ENCODE data around the gene HRAS.
A peak's percentile ranks its signal among the peaks of the same experiment; 100 is the strongest.

The HRAS gene

DNA sequence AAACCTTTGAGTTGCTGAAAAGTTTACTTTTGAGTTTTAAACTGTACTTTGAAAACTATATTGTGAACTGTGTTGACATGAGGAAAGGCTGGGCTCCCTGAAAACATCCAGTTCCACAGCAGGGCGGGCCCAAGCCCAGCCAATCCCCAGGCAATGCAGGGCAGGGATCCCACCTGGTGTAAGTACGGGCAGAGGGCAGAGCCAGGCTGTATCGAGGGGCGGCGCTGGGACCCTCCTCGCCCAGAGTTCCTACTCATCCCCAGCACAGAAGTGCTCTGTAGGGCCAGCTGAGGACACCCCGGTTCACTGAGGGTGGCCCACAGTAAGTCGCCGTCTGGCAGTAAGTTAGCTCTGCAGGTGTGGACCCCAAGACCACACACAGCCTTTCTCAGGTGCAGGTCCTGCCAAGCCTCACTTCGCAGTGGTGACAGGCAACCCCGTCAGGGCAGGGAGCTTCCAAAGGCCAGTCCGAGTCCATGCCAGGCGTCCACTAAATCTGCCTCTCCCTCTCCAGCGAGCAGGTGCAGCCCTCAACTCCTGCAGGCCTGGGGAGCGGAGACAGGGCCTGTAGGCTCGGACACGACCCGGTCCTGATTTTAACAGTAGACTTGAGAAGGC is 31.7 kb upstream of the HRAS start:
- no peak for DNase-seq

DNA sequence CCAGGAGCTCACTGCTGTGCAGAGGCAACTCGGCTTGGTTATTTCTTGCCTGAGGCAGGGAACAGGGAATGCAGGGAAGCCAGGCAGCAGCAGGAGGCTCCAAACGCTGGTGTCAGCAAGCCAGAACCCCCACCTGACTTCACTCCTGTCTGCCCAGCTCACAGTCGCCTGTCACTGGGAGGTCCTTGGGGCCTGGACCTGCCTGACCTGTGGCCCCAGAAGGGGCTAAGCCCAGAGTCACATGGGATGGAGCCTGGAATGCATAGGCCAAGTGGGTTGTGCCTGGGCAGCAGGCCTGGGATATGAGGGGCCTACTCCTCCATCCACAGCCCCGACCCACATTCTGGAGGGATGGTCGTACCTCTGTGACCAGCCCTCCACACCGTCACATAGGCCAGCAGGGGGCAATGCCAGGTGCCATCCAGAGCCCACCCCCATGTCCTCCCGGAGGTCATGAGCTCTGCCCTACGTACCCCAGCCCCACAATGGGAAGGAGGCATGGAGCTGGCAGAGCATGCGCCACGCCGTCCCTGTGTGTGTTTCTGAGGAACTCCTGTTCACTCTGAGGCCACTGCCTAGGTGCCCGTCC is 30.6 kb upstream of the HRAS start:
- no peak for DNase-seq

DNA sequence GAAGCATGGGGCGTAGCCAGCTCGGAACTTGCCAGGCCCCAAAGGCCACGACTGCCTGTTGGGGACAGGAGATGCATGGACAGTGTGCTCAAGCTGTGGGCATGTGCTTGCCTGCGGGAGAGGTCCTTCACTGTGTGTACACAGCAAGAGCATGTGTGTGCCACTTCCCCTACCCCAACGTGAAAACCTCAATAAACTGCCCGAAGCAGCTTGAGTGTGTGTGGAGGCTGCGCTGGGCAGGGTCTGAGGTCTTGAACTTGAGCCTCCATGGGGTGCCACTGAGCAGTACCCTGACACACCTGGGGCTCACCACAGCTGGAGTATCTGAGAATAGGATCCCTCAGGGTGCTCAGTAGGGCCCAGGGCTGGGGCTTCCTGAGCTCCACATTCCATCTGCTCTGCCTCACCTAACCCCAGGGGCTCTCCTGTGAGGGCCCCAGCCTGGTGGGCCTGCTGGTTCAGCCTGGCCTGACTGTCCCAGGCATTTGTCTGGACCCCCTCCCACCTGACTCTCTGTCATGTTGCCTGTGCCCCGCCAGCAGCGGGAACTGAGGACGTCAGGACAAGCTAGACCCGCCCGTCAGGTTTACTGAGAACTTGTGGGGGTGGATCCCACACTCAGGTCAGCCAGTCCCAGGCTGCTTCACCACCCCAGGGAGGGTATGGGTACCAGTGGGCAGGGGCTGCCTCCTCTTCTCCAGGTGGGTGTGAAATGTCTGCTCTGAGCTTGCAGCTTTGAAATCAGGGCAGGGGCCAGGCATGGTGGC is 28.6 kb upstream of the HRAS start:
- DNase-seq = no peak

DNA sequence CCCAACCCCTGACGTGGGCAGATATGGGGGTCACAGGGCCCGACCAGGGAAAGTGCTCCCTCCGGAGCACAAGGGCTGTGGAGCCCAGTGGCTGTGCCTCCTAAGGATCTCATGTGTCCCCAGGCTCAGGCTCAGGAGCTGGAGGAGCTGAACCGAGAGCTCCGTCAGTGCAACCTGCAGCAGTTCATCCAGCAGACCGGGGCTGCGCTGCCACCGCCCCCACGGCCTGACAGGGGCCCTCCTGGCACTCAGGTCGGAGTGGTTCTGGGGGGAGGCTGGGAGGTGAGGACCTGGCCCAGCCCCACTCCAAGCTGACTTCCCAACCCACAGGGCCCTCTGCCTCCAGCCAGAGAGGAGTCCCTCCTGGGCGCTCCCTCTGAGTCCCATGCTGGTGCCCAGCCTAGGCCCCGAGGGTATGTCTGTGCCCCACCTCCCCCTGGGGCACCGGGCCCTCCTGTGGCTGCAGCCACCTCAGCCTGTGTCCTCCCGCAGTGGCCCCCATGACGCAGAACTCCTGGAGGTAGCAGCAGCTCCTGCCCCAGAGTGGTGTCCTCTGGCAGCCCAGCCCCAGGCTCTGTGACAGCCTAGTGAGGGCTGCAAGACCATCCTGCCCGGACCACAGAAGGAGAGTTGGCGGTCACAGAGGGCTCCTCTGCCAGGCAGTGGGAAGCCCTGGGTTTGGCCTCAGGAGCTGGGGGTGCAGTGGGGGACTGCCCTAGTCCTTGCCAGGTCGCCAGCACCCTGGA is 27.9 kb upstream of the HRAS start:
- DNase-seq = no peak

DNA sequence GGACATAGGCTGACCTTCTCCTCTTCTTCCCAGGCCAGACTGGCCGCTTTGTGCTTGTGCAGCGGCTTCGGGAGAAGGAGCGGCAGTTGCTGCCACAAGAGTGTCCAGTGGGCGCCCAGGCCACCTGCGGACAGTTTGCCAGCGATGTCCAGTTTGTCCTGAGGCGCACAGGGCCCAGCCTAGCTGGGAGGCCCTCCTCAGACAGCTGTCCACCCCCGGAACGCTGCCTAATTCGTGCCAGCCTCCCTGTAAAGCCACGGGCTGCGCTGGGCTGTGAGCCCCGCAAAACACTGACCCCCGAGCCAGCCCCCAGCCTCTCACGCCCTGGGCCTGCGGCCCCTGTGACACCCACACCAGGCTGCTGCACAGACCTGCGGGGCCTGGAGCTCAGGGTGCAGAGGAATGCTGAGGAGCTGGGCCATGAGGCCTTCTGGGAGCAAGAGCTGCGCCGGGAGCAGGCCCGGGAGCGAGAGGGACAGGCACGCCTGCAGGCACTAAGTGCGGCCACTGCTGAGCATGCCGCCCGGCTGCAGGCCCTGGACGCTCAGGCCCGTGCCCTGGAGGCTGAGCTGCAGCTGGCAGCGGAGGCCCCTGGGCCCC is 26.8 kb upstream of the HRAS start:
- DNase-seq = no peak

DNA sequence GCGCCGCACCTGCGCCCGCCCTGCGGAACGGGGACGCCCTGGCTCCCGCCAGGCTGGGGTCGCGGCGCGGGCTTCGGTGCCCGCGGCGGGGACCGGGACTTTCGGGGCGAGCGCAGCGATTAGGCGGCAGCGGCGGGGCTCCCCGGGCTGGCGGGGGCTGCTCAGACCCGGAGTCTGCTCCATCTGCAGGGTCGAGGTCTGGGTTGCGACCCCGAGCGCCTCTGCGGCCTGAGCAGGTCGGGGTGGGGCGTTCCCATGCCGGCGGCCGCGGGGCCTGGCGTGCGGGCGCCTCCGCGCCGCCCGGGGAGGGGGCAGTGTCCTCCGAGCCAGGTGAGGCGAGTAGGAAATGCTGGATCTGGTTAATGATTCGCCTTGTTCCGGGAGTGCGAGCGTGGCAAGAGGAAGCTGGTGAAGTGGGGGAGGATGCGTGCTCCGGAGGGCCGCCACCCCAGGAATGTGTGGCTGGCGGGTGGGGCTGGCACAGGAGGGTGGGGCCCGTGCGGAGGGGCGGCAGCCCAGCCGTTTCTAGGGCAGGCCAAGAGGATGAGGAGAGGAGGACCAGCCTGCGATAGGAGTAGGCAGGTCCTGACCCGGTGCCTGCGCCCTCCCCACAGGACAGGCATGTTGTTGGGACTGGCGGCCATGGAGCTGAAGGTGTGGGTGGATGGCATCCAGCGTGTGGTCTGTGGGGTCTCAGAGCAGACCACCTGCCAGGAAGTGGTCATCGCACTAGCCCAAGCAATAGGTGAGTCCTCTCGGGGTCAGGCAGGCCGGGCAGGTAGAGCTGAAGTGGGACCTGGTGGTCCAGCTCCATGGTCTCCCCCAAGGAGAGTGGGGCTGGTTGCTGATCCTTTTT is 26.0 kb upstream of the HRAS start:
- no peak for DNase-seq

DNA sequence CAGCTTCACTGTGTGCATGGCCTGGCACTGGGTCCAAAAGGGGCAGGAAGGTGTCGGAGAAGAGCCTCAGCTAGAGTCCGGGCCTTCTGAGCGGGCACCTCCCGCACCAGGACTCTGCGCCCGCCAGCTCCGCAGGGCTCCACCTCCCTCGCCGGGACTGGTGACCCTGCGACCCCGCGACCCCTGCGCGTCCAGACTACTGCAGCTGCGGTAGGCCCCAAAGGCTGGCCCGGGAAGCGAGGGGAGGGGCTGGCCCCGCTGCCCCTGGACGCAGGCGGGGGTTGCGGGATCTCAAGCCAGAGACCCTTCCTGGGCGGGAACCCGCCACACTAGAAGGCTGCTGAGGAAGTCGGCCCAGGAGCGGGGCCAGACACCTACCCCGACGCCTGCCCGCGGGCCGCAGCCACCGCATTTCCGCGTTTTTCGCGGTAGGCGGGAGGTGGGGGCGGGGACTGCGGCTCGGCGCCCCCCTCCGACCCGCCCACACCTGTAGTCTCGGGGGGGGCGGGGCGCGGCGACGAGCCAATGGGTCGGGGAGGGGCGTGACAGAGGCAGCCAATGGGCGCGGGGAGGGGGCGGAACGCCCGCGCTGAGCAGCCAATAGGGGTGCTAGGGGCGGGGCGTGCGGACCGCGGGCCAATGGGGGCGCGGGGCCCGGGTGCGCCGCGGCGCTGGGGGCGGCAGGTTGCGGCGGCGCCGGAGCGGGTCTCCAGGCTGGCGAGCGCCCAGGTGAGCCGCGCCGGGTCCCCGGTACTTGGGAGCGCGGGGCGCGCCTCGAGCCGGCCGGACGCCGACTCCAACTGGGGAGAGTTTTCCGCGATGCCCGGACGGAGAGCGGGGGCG is 25.1 kb upstream of the HRAS start, which contains the start of the genes LMNTD2 and RASSF7:
TSS of gene LMNTD2 (minus strand) at position 434 of the 843 bp plus-strand sequence. CDS start at position 412, 22 bp downstream.
TSS of gene RASSF7 (plus strand) at position 666 of the 843 bp plus-strand sequence. CDS start 799 bp downstream, outside the sequence.
- DNase-seq = peak; percentile 97

DNA sequence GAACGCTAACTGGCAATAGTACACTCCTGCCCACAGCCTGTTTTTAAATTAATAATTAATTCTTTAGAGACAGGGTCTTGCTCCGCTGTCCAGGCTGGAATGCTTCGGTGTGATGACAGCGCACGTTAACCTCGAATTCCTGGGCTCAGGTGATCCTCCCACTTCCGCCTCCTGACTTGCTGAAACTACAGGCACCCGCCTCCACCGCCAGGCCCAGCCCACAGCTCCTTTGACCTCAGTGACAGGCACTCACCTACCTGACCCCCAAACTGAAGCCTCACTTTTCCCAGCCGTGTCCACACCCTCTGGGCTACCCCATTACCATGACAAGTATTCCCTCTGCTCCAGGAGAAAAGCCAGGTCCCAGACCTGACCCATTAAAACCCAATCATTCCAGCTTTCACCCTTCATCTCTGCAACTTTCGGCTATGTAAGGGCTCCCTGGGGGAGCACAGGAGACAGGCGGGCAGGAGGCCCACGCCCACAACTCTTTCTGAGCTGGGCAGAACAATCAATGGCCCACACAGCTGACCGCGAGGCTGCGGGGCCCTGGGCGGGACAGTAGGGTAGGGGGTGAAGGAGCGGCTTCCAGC is 24.4 kb upstream of the HRAS start:
- DNase-seq = no peak

DNA sequence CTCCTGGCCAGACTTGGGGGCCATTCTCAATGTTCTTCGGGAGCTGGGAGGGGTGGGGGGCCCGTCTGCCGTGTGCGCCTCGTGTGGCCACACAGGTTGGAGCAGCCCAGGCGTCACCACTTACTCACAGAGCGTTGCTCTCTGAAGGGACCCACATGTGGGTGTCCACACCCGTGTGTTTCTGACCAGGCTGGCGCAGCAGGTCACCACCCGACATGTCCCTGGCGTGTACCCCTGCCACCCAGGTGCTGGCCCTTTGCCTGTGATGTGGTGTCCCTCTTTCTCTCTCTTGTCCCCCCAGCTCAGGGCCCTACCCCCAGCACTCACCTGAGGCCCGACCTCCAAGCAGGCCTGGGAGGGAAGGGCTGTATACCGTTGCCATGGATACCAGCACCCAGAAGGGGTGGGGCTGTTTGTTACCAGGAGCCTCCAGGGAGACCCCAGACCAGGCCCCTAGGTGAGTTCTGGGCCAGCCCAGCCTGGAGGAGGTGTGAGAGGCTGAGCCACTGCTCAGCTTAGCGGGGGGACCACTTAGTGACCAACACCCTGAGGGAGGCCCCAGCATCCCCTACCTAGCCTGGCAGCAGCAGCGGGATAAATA is 23.7 kb upstream of the HRAS start:
- no peak for DNase-seq

DNA sequence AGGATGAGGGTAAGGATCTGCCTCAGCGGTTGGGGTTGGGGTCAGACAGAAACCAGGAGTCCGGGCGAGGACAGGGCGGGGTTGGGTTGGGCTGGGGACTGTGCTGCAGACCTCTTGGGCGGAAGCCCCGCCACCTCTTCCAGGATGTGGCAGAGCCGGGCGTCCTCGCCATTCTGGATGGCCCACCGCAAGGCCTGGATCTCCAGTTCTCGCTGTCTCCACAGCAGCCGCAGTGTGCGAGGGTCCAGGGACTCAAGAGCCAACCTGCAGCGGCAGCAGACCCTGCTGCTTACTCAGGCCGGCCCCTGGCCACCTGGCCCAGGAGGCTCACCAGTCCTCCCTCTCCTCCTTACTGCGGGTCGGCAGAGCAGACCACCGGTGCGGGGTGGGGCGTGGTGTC is 23.1 kb upstream of the HRAS start:
- no peak for DNase-seq

DNA sequence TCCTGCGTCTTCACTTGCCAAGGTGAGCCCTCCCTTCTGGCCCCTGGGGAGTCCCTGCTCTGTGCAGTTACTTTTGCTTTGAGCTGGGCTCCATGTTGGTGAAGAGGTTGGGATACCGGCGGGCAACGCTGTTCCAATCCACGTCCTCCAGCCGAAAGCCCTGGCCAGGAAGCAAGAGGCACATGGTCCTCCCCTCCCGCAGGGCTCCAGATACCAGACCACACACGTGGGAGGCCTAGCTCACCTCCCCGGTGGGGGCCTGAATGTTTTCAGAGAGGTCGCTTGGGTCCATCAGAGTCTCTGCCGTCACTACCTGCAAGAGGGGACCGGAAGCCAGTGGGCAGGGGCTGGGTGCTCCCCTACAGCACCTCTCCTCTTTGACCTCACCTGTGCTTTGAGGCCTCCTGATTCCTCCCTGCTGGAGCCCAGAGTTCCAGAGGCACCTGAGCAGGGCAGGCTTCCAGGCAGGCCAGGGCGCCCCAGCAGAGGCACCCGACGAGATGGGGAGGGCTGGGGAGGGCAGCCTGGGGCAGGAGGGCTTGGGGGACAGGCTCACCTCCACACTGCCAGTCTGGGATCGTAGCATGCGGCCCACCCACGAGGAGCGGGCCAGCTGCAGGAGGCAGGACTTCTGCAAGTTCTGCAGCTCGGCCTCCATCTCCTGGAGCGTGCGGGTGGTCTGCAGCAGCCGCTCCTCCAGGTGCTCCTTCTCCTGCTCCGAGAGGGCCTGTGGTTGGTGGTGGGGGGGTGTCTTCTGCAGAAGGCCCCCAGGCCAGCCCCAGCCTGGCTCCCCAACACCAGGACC is 22.2 kb upstream of the HRAS start:
- DNase-seq = no peak

DNA sequence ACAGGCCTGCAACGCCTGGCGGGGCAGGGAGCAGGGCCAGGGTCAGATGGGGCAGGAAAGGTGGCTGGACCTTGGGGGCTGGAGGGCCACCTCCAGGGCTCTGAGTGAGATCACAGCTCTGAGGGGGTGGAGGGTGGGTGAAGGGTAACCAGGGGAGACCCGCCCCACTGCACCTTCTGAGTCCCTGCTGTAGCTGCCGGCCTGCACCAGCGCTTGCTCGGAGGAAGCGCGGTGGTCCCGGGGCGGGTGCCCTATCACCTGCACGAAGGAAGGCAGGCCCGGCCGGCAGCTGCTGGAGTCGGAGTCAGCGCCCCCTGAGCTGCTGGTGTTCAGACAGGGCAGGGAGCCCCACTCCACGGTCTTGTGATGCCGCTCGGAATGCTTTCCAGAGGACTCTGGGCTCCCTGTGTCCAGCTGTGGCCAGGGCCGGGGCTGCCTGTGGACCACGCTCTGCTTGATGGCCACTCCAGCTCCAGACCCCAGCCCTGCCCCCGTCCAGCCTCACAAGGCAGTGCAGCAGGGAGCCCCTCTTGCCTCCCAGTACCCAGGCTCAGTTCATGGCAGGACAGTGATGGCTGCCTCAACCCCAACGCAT is 21.4 kb upstream of the HRAS start:
- no peak for DNase-seq

DNA sequence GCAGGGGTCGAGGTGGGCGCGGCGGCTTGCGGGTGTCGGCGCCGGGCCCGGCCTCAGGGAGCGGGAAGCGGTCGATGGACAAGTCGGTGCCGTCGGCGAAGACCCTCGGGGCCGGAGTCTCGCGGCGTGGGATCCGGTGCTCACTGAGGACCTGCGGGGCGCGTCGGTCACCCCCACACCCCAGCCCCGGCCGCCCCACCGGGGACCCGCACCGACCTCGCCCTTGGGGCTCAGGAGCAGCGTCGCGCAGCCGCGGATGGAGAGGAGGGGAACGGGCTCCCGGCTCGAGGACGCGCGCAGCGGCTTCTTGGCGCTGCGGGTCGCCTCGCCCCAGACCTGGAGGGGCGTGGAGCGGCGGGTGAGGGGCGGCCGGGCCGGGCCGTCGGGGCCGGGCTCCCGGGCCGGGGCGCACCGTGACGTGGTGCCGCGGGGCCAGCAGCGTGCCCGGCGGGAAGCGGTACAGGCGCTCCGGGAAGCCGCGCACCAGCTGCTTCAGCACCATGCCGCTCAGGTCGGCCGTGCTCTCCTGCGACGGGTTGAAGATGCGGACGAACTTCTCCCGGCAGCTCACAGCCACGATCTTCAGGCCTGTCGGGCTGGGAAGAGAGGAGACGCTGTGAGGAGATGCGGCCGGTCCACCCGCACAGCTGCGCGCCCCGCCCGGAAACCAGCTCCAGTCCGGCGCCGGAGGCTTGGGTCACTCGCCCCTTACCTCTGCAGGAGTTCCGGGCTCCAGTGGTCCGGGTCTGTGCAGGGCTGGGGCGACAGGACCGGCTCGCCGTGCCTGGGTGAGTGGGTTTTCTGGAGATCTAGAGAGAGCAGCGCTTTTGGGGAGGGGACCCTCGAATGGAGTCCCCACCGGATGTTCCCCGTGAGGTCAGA is 20.6 kb upstream of the HRAS start:
- DNase-seq = no peak

DNA sequence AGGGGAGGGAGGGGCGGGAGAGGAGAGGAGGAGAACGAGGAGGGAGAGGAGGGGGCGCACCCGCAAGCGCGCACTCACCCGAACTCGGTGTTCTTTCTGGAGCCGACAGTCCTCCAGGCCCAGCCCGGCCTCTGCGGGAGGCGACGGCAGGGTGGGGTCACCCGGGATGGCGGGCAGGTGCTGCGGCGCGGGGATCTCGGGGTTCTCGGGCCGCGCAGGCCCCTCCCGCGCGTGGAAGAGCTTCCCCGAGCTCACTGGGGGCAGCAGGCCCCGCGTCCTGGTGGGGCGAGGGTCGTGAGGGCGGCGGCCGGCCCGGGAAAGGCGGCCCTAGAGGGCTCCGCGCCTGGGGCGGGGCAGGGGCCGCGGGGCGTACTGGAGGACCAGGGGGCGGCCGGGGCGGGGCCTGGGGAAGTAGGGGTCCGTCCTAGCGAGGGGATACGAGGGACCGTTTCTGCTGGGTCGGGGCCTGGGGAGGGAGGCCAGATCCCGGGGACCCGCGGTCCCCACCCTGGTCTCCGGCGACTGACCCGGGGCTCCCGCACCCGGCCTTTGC is 19.9 kb upstream of the HRAS start:
- DNase-seq = no peak

DNA sequence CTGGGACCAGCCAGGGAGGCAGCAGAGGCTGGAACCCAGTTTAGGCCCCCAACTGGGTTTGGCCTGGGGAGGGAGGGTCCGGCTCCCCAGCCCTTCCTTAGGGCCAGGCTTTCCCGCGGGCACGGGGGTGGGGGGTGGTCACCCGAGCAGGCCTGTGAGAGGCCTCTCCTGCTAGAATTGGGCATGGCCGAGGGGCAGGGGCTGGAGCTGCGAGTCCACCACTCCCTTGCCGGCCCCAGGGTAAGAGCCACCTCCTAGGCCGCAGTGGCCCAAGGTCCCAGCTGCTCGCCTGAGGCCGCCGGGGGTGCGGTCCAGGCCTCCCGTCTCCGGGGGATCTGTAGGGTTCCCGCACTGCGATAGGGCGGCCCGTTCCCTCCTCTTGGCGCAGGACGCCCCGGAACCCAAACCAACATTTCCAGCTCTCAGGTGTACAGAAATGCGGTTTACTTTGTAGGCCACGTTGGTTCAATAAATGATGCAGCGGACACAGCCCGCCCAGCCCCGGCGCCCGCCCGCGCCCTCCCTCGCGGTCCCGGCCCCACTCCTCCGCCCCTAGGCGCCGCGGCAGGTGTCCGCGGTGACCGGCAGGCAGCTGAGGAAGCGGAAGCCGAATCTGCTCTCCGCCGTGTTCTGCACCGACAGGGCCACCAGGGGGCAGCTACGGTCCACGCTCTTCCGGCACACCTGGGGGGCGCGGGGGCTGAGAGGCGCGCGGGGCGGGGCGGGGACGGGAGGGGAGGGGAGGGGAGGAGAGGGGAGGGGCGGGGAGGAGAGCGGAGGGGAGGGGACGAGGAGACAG is 19.3 kb upstream of the HRAS start:
- peak; percentile 89 for DNase-seq

DNA sequence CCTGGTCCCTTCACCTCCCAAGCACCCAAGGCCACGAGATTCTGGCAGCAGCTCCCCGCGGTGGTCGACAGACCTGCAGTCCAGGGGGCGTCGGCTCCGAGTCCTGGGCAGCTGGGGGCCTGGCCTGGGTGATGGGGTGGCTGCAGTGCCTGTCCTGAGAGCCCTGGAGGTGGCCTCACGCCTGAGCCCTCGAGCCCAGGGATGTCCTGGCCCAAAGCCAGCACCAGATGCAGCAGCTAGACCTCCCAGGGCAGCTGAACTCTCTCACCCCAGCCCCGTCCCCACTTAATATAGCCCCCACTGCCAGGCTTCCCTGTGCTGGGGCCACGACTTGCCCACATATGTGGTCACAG is 18.6 kb upstream of the HRAS start:
- no peak for DNase-seq
